ENCODE results near the gene BST1.

DNA sequence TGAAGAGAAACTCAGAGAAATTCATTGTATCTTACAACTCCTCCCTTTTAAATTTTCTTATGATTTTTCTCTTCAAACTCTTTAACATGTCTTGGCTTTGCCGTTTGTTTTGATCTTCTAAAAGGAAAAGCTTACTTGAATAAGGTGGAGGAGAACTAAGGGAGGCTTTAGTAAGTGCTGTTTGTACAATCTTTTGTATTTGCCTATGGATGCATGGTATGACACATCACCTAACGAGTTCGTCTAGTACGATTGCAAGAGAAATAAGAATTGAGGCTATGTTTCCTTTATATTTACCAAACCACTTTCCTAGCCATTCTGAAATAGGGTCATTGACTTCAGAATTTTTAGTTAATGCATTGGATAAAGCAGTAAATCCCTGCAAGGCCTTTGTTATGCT lies 8.4 kb upstream of the BST1 start:
- TF ChIP-seq POLR2A (IDR thresholded peaks at IDR 0.05; ENCODE audit: low read depth, low read length) (no peak), POLR2AphosphoS5 (IDR thresholded peaks at IDR 0.05; ENCODE audit: low read depth, low read length) (no peak), POU2F2 (IDR thresholded peaks at IDR 0.05; ENCODE audit: low read depth, low read length) (no peak)

Data from GM12891 (cell line).